IMR-90 (cell line): ENCODE results near the gene HDAC9.

ENCODE experiments used
- CEBPB ChIP-seq: IDR thresholded peaks from 2 replicates; pipeline ENCODE4 v1.6.1; 2012; ENCODE audit warnings: low read depth, low read length, improper control_type of control experiment
- MAZ ChIP-seq: IDR thresholded peaks from 2 replicates; pipeline ENCODE4 v1.6.1; 2012; ENCODE audit warnings: low read depth, mild to moderate bottlenecking, low read length, improper control_type of control experiment, moderate library complexity, borderline replicate concordance
- MXI1 ChIP-seq: IDR thresholded peaks from 2 replicates; pipeline ENCODE4 v1.6.1; 2012; ENCODE audit warnings: low read depth, mild to moderate bottlenecking, low read length, moderate library complexity, borderline replicate concordance
- TF ChIP-seq, protein P1 (sequence below): conservative IDR thresholded peaks from 2 replicates; pipeline ENCODE4 v1.5.1; 2012; ENCODE audit warnings: mild to moderate bottlenecking, low read depth, low read length, improper control_type of control experiment
- TF ChIP-seq, protein P2 (sequence below): fragments of 150-350 bp; IDR thresholded peaks from 2 replicates; pipeline ENCODE4 v1.6.1; 2016; ENCODE audit warnings: low read depth, mild to moderate bottlenecking, low read length, moderate library complexity, borderline replicate concordance

DNA sequence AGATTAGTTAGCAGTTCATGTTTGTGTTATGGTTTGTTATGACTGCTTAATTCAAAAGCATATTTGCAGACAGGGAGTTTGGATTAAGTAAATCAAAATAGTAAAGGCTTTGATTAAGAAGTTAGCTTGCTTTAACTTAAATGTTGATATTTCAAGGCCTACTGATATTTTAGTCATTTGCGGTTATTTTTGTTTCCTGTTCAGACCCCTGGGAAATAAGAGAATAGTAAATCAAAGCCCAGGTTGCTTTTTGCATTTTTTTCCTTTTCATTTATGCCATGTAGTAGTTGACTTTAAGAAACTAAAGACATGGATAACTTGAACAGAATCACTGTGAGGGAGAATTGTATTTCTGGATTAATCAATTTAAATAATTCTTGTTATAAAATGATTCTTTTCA is 77.3 kb downstream of the HDAC9 start:
- TF ChIP-seq, protein P1, sequence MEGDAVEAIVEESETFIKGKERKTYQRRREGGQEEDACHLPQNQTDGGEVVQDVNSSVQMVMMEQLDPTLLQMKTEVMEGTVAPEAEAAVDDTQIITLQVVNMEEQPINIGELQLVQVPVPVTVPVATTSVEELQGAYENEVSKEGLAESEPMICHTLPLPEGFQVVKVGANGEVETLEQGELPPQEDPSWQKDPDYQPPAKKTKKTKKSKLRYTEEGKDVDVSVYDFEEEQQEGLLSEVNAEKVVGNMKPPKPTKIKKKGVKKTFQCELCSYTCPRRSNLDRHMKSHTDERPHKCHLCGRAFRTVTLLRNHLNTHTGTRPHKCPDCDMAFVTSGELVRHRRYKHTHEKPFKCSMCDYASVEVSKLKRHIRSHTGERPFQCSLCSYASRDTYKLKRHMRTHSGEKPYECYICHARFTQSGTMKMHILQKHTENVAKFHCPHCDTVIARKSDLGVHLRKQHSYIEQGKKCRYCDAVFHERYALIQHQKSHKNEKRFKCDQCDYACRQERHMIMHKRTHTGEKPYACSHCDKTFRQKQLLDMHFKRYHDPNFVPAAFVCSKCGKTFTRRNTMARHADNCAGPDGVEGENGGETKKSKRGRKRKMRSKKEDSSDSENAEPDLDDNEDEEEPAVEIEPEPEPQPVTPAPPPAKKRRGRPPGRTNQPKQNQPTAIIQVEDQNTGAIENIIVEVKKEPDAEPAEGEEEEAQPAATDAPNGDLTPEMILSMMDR = no peak
- TF ChIP-seq MXI1 (no peak), CEBPB (no peak), MAZ (no peak)
- TF ChIP-seq, protein P2, sequence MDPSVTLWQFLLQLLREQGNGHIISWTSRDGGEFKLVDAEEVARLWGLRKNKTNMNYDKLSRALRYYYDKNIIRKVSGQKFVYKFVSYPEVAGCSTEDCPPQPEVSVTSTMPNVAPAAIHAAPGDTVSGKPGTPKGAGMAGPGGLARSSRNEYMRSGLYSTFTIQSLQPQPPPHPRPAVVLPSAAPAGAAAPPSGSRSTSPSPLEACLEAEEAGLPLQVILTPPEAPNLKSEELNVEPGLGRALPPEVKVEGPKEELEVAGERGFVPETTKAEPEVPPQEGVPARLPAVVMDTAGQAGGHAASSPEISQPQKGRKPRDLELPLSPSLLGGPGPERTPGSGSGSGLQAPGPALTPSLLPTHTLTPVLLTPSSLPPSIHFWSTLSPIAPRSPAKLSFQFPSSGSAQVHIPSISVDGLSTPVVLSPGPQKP = no peak
